ENCODE measurements around the gene MEIS1.
A peak's percentile ranks its signal among the peaks of the same experiment; 100 is the strongest.

MEIS1 gene

DNA sequence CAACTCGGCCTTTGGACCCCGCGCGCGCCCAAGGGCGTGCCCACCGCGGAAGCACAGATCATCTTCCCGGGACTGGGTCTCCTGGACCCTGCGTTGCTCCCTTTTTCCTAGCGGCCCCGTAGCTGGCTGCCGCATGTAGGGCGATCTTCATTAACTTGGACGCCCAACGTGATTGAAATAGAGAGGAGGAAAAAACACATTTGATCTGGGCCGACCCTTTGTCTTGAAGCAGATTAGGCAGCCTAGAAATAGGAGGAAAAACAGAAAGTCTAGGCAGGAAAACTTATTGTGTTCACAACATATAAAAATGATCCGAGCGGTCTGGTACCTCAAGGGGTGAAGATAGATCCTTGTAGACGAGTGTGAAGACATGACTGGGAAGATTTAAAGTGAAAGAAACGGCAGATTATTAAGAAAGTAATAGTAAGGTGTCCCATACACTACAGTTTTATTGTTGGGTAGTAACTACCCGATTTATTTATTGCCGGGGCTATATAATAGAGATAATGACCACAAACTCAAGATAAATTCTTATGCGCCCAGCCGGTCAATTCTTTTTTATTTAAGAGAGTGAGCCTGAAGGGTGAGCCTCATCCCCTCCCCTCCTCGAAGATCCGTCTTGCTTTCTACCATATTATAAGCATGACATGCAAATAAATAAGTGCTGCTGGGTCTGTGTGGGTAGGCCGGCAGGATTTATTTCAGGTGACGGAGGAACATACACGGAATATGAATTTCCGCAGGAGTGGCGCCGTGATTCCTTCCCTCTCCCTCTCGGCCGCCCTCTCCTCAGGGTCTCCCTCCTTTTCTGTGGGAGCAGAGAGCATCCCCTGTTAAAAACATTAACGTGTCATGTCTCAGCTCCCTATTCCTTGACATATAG lies 147.4 kb downstream of the MEIS1 start:
- no peak for DNase-seq (ENCODE audit: low spot score)

DNA sequence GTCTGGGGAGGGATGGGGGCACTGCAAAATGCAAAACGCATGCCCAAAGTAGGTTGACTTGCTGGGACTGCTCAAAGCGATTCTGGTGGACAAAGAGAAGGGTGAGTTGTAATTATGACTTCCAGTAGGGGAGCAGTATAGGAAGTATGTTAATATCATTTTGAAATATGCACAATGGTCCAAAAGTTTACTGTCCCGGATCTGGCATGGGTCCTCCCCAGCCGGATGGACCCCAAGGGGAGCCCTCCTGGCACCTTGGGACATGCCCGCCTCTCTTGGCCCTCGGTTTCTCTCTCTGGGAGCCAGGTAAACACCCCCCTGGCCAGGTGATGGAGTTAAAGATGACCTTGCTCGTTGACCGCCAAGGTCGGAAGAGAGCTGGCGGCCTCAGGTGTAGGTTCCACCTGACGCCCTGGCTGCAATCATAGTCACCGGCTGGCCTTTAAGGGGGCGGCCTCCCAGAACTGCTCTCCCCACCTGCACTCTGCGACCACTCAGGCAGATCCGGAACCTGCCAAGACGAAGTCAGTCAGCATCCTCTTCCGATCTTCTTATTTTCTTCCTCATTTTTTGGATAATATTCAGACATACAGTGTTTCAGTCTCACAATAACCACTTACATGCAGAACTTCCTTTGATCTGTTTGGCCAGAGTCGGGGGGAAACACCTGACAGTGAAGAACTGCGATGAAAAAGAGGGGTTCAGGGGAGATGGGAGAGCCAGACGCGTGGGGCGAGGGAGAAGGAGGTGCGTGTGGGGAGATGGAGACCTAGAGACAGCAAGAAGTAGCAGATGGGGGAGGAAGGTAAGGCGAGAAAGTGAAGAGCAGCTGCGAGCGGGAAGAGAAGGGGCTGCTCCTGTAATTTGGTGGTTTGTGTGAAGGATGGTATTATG lies 148.3 kb downstream of the MEIS1 start:
- DNase-seq (ENCODE audit: low spot score): no peak

DNA sequence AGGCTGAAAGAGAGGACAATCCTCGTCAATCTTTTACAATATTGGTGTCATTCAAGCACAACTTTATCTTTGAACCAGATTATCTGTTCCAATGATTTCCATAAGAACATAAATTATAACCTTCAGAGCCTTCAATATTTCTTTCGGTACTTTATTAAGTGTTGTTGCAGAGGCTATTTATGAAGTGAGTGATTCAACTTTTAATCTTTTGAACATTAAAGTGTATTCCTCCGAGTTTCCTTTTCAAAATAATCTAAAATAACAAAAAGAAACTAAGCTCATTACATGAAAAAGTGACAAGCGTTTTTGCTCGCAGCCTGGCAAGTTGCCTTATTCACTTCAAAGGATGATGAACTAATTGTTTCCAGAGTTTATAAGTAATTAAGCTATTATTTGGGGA lies 149.0 kb downstream of the MEIS1 start:
- no peak for DNase-seq (ENCODE audit: low spot score)

DNA sequence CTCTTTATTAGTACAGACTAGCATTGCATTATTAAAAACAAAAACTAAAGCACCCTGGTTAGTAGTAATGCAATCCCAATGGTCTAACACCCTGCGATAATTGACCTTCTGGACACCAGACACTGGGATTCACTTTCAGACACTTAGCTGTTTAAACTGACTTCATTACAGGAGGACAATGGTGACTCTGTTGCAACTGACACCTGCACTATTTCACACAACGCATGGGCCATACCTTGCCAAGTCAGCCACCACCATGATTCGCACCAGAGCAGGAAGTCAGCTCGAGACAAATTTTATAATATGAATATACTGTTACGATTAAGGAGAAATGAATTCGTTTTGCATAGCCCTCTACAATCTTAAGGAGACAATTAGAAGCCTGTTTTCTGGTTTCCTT lies 150.7 kb downstream of the MEIS1 start:
- no peak for DNase-seq (ENCODE audit: low spot score)

DNA sequence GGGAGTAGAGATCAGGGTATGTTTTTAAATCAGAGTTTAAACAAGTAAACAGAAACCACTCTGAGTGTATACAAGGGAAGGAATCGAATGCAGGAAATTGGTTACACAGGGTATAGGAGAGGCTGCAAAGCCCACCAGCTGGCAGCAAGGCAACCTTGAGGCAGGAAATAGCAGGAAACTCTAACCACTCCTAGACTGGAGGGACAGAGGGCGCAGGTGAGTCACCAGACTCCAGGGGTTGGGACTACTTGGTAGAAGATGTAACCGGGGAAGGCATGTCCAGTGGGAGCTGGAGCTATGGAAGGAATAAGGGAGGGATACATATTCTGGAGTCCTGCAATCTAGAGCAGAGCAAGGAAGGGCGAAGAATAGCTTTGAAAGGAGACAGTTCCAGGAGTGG lies 152.3 kb downstream of the MEIS1 start:
- DNase-seq (ENCODE audit: low spot score): peak; percentile 21

DNA sequence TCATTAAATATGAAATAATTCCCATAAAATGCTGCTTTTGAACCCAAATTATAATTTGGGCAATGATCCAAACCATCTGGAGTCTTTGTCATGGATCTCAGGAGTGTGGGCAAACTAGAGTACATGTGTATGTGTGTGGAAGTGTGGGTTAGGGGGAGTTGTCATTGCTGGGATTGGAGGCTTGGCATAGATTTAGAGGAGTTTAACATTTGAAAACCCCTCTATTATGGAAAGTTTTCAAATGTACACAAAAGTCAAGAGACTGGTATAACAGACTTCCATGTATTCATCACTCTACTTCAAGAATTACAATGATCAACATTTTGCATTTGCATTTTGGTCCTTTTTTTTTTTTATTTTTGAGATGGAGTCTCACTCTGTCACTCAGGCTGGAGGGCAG lies 159.1 kb downstream of the MEIS1 start:
- DNase-seq (ENCODE audit: low spot score): no peak

DNA sequence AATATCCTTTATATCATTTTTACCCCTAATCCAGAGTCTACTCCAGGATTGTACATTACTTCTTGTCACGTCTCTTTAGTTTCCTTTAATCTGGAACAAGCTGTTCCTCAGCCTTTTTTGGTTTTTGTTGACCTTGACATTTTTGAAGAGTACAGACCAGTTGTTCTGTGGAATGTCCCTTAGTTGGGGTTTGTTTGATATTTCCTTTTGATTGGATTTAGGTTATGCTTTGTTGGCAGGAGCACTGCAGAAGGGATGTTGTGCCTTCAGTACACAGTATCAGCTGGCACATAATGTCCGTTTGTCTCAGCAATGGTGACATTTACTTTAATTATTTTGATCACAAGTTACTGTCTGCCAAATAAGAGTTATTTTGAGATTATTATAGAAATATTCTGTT lies 160.6 kb downstream of the MEIS1 start:
- DNase-seq (ENCODE audit: low spot score): no peak

DNA sequence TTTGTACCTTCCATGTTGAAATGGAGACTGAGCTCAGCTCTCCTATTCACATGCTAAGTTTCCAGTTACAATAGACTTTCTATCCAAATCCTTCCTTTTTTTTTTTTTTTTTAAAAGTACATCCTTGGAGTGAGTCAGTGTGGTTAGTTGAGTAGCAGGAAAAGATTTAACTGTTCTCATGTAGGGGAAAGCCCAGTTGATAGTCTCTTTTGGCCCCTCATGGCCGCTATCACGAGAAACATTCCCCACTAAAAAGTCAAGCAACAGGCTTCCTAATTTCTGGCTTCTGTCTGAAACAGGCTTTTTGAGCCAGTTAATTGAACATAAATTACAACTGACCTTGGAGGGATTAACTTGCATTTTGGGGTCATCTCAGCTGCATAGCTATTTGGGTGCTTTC lies 161.3 kb downstream of the MEIS1 start:
- no peak for DNase-seq (ENCODE audit: low spot score)

DNA sequence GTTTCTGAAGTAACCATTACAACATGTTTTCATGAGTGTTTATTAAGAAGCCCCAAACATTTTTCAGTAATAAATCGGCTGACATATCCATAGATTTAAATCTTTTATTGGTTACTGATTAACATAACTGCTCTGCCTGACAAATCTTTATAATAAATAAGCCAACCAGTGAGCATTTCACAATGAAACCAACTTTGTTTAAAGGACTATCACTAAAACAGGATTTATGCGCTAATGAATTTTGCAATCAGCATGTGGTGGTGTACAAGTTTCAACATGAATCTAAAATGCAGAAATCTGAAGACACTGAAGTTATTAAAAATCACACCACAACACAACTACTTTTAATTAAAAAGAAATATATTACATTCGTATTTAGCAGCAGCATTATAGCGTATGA lies 166.7 kb downstream of the MEIS1 start:
- no peak for DNase-seq (ENCODE audit: low spot score)

DNA sequence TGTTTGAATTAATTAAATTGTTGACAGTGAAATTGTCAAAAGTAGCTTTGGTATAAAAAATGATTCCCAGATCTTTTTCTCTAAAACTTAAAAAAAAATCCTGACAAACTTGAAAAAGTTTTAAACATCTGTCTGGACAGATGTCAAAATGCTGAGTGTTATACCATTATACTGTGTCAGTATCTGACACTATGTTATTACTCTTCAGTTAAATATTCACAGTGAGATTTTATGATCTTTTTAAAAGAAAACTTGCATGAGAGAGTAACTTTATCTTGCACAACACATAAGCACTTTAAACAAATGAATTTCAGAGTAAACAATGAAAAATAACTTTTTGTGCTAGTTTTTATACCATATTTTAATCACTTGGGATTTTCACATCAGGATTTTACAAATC lies 167.4 kb downstream of the MEIS1 start:
- DNase-seq (ENCODE audit: low spot score): no peak

DNA sequence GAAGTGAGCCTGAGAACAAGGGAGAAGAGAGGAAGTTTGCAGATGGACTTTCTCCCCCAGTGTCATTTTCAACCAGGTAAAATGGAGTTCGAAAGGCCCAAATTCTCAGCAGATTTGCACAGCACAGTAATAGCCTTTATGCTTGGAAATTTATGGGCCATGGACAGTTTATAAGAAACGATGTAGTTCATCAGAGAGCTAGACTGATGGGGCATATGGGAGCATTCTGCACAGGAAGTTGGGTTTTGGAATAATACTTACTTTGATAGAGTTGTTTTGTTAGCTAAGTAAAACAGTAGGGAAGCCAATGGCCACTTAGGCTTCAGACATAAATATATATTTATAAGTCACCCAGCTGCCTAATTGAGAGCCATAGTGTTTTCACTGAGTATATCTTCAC lies 169.4 kb downstream of the MEIS1 start:
- DNase-seq (ENCODE audit: low spot score): no peak

DNA sequence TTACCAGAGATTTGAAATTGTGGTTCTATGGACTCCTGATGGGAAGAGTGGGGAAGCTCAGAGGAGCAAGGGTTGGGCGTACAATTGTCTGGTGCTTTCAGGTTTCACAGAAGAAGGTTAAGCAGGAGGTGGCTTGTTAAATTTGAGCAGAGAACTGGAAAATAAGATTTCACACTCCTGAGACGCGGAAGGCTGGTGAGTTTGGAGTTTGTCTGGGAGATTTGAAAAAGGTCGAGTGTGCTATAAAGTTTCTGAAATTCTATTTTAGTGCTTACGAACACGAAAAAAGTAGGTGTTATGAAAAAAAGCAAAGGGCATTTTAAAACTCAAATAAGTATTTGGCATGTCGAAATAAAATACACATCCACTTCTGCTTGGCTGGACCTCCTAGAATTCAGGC lies 170.1 kb downstream of the MEIS1 start:
- no peak for DNase-seq (ENCODE audit: low spot score)

DNA sequence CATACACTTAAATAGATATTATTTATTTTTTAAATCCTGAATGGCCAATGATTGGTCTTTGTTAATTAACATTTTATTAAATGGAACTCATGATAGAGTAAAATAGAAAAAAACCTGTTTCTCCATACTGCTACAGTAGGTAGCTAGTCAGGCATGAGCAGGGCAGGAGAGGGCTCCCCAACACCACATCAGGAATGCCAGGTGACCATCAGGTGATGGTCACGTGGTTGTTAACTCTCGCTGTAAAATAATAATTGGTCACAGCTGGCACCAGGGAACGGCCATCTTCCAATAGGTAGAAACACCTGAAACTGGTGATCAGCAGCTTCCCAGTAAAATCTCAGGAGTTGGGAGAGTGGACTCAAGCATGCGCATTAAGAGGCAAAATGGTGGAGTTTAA lies 172.2 kb downstream of the MEIS1 start:
- no peak for DNase-seq (ENCODE audit: low spot score)
